GM18868 (cell line): Measurements from ENCODE around the gene ASCC3.
"Not testable (repeated sequence)": the region's sequence is repeated elsewhere in the genome, so short reads cannot be mapped to it uniquely, and the experiment has no call there.

Experiments
- ATAC-seq: cut with Tn5 transposase; IDR thresholded peaks from one replicate; pipeline ENCODE4 v1.9.1; 2021; ENCODE audit warnings: mild to moderate bottlenecking, moderate library complexity; ENCODE audit not compliant: unreplicated experiment

Gene ASCC3

GRCh38 chr6:100809346-100809745 is 71.8 kb downstream of the ASCC3 start:
- peak; percentile 65 for ATAC-seq

- no peak for ATAC-seq
Measured at GRCh38 chr6:100808638-100809275, 72.4 kb downstream of the ASCC3 start.

- ATAC-seq, result no peak
Measured at GRCh38 chr6:100806296-100806695, 74.8 kb downstream of the ASCC3 start.

GRCh38 chr6:100803264-100804045 is 77.7 kb downstream of the ASCC3 start:
- ATAC-seq, result no peak

GRCh38 chr6:100801036-100801435 is 80.1 kb downstream of the ASCC3 start:
- no peak for ATAC-seq

GRCh38 chr6:100796049-100796823 is 84.9 kb downstream of the ASCC3 start:
- peak; percentile 97 for ATAC-seq

- no peak for ATAC-seq
Measured at GRCh38 chr6:100790084-100790483, 91.0 kb downstream of the ASCC3 start.

GRCh38 chr6:100785982-100786381 is 95.1 kb downstream of the ASCC3 start:
- ATAC-seq, result no peak

GRCh38 chr6:100780648-100781047 is 100.5 kb downstream of the ASCC3 start:
- no peak for ATAC-seq

GRCh38 chr6:100775667-100776066 is 105.5 kb downstream of the ASCC3 start:
- ATAC-seq, result no peak

- no peak for ATAC-seq
Measured at GRCh38 chr6:100774681-100775080, 106.4 kb downstream of the ASCC3 start.

GRCh38 chr6:100768816-100769351 is 112.2 kb downstream of the ASCC3 start:
- ATAC-seq, result peak; percentile 65

GRCh38 chr6:100763617-100764241 is 117.4 kb downstream of the ASCC3 start:
- ATAC-seq, result no peak

GRCh38 chr6:100761841-100762240 is 119.3 kb downstream of the ASCC3 start:
- ATAC-seq, result no peak

- not testable (repeated sequence) for ATAC-seq
Measured at GRCh38 chr6:100758386-100758785, 122.7 kb downstream of the ASCC3 start.

- no peak for ATAC-seq
Measured at GRCh38 chr6:100753421-100753820, 127.7 kb downstream of the ASCC3 start.

GRCh38 chr6:100751590-100751989 is 129.5 kb downstream of the ASCC3 start:
- ATAC-seq, result no peak

- no peak for ATAC-seq
Measured at GRCh38 chr6:100745419-100746041, 135.6 kb downstream of the ASCC3 start.

- no peak for ATAC-seq
Measured at GRCh38 chr6:100740439-100740838, 140.7 kb downstream of the ASCC3 start.

GRCh38 chr6:100737720-100738119 is 143.4 kb downstream of the ASCC3 start:
- ATAC-seq, result not testable (repeated sequence)
